Measurements from ENCODE around the gene SSB. TPM values are rescaled to one million over a fixed set of nuclear protein-coding genes. Genes with fewer than 3 reads are reported as not detected.

SSB gene
- total RNA-seq, 1 donor = 94.1 TPM

DNA sequence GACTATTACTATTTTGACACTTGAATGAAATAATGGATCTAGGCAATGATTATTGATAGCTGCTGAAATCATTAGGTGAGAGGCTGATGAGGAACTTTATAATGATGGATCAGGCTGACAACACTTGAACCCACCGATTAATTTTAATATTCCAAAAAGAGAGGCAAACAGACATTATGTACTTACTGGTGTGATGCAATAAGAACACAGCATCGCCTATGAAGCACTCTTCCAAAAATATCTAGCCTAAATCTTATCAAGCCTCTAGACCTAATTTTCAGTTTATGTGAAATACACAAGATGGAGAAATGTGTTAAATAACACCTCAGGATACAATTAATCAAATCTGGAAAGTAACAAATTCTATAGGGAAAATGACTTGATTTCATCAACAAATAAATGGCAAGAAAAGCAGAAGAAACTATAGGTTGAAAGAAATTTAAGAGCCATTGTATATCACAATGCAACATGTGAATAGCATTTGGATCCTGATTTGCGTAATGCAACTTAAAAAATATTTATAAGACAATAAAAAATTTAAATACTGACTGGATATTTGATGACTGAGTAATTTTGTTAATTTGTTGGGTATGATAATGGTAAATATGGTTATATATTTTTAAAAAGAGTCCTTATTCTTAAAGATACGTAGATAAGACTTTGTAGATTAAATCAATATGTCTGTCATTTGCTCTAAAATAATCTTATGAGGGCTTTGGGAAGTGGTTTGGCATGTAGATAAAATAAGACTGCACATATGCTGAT lies 17.2 kb upstream of the SSB start:
- no peaks in the 10 kb centered on the region for H3K27me3 ChIP-seq (ENCODE audit: insufficient read depth, low read length)
- no peak overlapping the region for H3K4me3 ChIP-seq (ENCODE audit: insufficient read depth, low read length)
- no peaks in the 10 kb centered on the region for H3K9me3 ChIP-seq (ENCODE audit: low read depth, low read length)
- no peaks in the 10 kb centered on the region for H3K4me1 ChIP-seq (ENCODE audit: insufficient read depth, low read length)
- H3K79me2 ChIP-seq (ENCODE audit: insufficient read depth, low read length) = no peaks in the 10 kb centered on the region
- no peak overlapping the region for H3K27ac ChIP-seq (ENCODE audit: low read depth, low read length)
- H3K4me2 ChIP-seq (ENCODE audit: insufficient read depth, low read length) = no peak overlapping the region
- DNase-seq (ENCODE audit: insufficient read length, low spot score, missing footprints) = no peak
- H3K36me3 ChIP-seq (ENCODE audit: insufficient read depth, low read length) = no peaks in the 10 kb centered on the region
- TF ChIP-seq, protein P1, sequence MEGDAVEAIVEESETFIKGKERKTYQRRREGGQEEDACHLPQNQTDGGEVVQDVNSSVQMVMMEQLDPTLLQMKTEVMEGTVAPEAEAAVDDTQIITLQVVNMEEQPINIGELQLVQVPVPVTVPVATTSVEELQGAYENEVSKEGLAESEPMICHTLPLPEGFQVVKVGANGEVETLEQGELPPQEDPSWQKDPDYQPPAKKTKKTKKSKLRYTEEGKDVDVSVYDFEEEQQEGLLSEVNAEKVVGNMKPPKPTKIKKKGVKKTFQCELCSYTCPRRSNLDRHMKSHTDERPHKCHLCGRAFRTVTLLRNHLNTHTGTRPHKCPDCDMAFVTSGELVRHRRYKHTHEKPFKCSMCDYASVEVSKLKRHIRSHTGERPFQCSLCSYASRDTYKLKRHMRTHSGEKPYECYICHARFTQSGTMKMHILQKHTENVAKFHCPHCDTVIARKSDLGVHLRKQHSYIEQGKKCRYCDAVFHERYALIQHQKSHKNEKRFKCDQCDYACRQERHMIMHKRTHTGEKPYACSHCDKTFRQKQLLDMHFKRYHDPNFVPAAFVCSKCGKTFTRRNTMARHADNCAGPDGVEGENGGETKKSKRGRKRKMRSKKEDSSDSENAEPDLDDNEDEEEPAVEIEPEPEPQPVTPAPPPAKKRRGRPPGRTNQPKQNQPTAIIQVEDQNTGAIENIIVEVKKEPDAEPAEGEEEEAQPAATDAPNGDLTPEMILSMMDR (IDR thresholded peaks at IDR 0.05; ENCODE audit: extremely low read depth, low read depth, low read length) = no peak
- H2AFZ ChIP-seq (ENCODE audit: low read length) = no peak overlapping the region
- H4K20me1 ChIP-seq (ENCODE audit: insufficient read depth, low read length) = no peaks in the 10 kb centered on the region

DNA sequence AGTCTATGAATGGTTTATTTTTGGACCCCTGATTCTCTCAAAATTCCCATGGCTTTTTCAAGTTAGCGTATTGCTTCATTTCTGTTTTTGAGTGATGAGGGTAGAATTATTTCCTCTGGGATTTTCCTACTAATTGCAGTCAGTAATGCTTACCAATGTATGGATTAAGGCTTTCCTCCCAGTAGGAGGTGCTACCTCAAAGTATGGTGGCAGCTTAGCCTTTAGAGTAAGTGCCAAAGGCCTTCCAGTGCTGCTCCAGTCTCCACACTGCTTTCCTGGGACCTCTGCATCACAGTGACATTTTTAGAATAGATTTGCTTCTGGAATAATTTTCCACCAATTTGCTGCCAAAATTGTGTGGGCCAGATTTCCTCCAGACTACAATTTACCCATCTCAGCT lies 16.2 kb upstream of the SSB start:
- H3K9me3 ChIP-seq (ENCODE audit: low read depth, low read length) = no peaks in the 10 kb centered on the region
- no peaks in the 10 kb centered on the region for H4K20me1 ChIP-seq (ENCODE audit: insufficient read depth, low read length)
- H3K4me2 ChIP-seq (ENCODE audit: insufficient read depth, low read length) = no peak overlapping the region
- H3K4me1 ChIP-seq (ENCODE audit: insufficient read depth, low read length) = no peaks in the 10 kb centered on the region
- H3K79me2 ChIP-seq (ENCODE audit: insufficient read depth, low read length) = no peaks in the 10 kb centered on the region
- H2AFZ ChIP-seq (ENCODE audit: low read length) = no peak overlapping the region
- no peaks in the 10 kb centered on the region for H3K36me3 ChIP-seq (ENCODE audit: insufficient read depth, low read length)
- no peak overlapping the region for H3K27ac ChIP-seq (ENCODE audit: low read depth, low read length)
- H3K4me3 ChIP-seq (ENCODE audit: insufficient read depth, low read length) = no peak overlapping the region
- no peak for DNase-seq (ENCODE audit: insufficient read length, low spot score, missing footprints)
- TF ChIP-seq, protein P1 (IDR thresholded peaks at IDR 0.05; ENCODE audit: extremely low read depth, low read depth, low read length) = no peak
- no peaks in the 10 kb centered on the region for H3K27me3 ChIP-seq (ENCODE audit: insufficient read depth, low read length)

DNA sequence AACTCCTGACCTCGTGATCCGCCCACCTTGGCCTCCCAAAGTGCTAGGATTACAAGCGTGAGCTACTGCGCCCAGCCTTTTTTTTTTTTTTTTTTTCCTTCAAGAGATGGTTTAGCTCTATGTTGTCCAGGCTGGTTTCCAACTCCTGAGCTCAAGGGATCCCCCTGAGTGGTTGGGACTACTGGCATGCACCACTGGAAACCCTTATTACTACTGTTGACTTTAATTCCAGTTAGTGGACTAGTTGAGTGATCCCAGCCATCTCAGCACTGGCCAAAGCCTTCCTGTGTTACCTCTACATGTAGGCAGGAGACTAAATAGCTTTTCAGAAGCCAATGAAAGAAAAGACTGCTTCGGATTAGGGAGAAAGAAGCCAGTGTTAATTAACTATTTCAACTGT lies 8.1 kb upstream of the SSB start:
- no peak overlapping the region for H3K4me2 ChIP-seq (ENCODE audit: insufficient read depth, low read length)
- no peaks in the 10 kb centered on the region for H3K27me3 ChIP-seq (ENCODE audit: insufficient read depth, low read length)
- no peaks in the 10 kb centered on the region for H3K9me3 ChIP-seq (ENCODE audit: low read depth, low read length)
- H3K36me3 ChIP-seq (ENCODE audit: insufficient read depth, low read length) = no peaks in the 10 kb centered on the region
- H3K4me3 ChIP-seq (ENCODE audit: insufficient read depth, low read length) = no peak overlapping the region
- no peaks in the 10 kb centered on the region for H3K4me1 ChIP-seq (ENCODE audit: insufficient read depth, low read length)
- H3K79me2 ChIP-seq (ENCODE audit: insufficient read depth, low read length) = no peaks in the 10 kb centered on the region
- no peak overlapping the region for H2AFZ ChIP-seq (ENCODE audit: low read length)
- no peaks in the 10 kb centered on the region for H4K20me1 ChIP-seq (ENCODE audit: insufficient read depth, low read length)
- H3K27ac ChIP-seq (ENCODE audit: low read depth, low read length) = no peak overlapping the region
- TF ChIP-seq, protein P1 (IDR thresholded peaks at IDR 0.05; ENCODE audit: extremely low read depth, low read depth, low read length) = no peak
- DNase-seq (ENCODE audit: insufficient read length, low spot score, missing footprints) = no peak

DNA sequence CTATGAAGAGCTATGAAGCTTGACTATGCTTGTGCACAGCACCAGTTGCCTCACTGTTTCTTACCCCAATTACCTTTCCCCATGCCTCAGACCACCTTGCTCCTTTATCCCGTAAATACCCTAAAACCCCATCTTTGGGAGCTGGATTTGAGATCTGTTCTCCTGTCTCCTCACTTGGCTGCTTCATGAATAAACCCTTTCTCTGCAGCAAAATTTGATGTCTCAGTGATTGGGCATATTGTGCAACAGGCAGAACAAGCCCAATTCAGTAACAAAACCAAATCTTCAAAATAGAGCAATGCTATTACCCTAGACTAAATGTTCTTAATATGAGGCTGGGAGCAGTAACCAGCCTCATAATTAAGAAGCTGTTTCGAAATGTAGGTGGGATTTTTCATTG lies 3.5 kb upstream of the SSB start:
- Histone ChIP-seq H3K4me2 (ENCODE audit: insufficient read depth, low read length) (no peak overlapping the region), H2AFZ (ENCODE audit: low read length) (no peak overlapping the region), H3K27me3 (ENCODE audit: insufficient read depth, low read length) (no peaks in the 10 kb centered on the region), H3K27ac (ENCODE audit: low read depth, low read length) (no peak overlapping the region), H3K36me3 (ENCODE audit: insufficient read depth, low read length) (no peaks in the 10 kb centered on the region), H4K20me1 (ENCODE audit: insufficient read depth, low read length) (peaks cover 6% of the 10 kb centered on the region), H3K4me1 (ENCODE audit: insufficient read depth, low read length) (no peaks in the 10 kb centered on the region), H3K9me3 (ENCODE audit: low read depth, low read length) (no peaks in the 10 kb centered on the region), H3K4me3 (ENCODE audit: insufficient read depth, low read length) (no peak overlapping the region), H3K79me2 (ENCODE audit: insufficient read depth, low read length) (peaks cover 17% of the 10 kb centered on the region)
- TF ChIP-seq, protein P1 (IDR thresholded peaks at IDR 0.05; ENCODE audit: extremely low read depth, low read depth, low read length) = no peak
- DNase-seq (ENCODE audit: insufficient read length, low spot score, missing footprints) = no peak

All from osteoblast (primary cell).